ENCODE data around the gene RGS7BP. TPM values are rescaled to one million over a fixed set of nuclear protein-coding genes. Genes with fewer than 3 reads are reported as not detected.
A peak's percentile ranks its signal among the peaks of the same experiment; 100 is the strongest.

The RGS7BP gene
- total RNA-seq, 1 experiment from 2014 or later, result 0.33 TPM

DNA sequence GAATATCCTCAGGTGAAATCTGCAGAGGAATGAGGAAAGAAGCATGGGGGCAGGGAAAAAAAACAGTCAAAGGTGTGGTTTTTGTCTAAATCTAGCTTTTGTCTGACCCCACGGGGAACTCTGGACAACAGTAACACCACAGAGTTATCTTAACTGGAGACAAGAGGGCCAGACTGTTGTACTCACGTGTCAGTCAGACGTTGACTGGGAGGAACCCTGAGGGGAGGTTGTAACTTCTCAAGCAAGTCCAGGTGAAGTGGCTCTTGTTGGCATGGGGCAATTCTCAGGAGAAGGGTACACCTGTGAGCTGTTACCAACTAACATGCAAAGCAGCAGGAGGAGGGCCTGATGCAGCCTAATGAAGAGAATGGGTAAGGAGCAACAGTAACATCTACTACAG, 140.4 kb downstream of the RGS7BP start:
- H3K4me1 ChIP-seq (ENCODE audit: insufficient read depth, low read length), result no peaks in the 10 kb centered on the region; the same call in 1 of the 2 replicates
- TF ChIP-seq, protein P1, sequence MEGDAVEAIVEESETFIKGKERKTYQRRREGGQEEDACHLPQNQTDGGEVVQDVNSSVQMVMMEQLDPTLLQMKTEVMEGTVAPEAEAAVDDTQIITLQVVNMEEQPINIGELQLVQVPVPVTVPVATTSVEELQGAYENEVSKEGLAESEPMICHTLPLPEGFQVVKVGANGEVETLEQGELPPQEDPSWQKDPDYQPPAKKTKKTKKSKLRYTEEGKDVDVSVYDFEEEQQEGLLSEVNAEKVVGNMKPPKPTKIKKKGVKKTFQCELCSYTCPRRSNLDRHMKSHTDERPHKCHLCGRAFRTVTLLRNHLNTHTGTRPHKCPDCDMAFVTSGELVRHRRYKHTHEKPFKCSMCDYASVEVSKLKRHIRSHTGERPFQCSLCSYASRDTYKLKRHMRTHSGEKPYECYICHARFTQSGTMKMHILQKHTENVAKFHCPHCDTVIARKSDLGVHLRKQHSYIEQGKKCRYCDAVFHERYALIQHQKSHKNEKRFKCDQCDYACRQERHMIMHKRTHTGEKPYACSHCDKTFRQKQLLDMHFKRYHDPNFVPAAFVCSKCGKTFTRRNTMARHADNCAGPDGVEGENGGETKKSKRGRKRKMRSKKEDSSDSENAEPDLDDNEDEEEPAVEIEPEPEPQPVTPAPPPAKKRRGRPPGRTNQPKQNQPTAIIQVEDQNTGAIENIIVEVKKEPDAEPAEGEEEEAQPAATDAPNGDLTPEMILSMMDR (conservative IDR thresholded peaks at IDR 0.05), result no peak
- no peaks in the 10 kb centered on the region for H3K27me3 ChIP-seq (ENCODE audit: insufficient read depth, low read length)
- H3K79me2 ChIP-seq (ENCODE audit: insufficient read depth, low read length), result no peaks in the 10 kb centered on the region
- H3T11ph ChIP-seq (ENCODE audit: low read length), result no peak overlapping the region
- H3K79me1 ChIP-seq (ENCODE audit: insufficient read depth, low read depth, low read length, poor library complexity, severe bottlenecking), result no peaks in the 10 kb centered on the region
- no peak overlapping the region for H4K8ac ChIP-seq (replicated peaks; ENCODE audit: insufficient read length, low read depth, low read length)
- no peak overlapping the region for H2BK20ac ChIP-seq (ENCODE audit: low read depth, low read length, poor library complexity, severe bottlenecking)
- H3K9me3 Mint-ChIP-seq, result peaks cover 3 to 17% of the 10 kb centered on the region in 2 experiments; a peak in 4 of 5 replicates
- H2AFZ ChIP-seq (ENCODE audit: low read length), result no peak overlapping the region
- DNase-seq, result no peak
- H3K4ac ChIP-seq (ENCODE audit: low read depth, low read length), result no peak overlapping the region
- H3K18ac ChIP-seq (ENCODE audit: insufficient read length, low read depth, low read length), result no peak overlapping the region
- peaks cover 17 to 19% of the 10 kb centered on the region in 2 experiments for H3K4me1 Mint-ChIP-seq
- no peak overlapping the region for H4K5ac ChIP-seq (ENCODE audit: insufficient read length, low read depth, low read length)
- no peak overlapping the region for H3K56ac ChIP-seq (ENCODE audit: insufficient read length, low read depth, low read length)
- no CpG with 5 or more reads among the region's 3 CpGs for WGBS (ENCODE audit: extremely low coverage, insufficient read length, low lambda C conversion rate)
- no peak overlapping the region for H2BK5ac ChIP-seq (ENCODE audit: insufficient read length, low read length)
- H2AK5ac ChIP-seq (ENCODE audit: insufficient read length, low read length), result no peak overlapping the region
- no peak overlapping the region for H3K4me2 ChIP-seq (ENCODE audit: insufficient read depth, insufficient read length, low read length)
- no peaks in the 10 kb centered on the region for H4K20me1 ChIP-seq (ENCODE audit: control insufficient read depth, insufficient read depth, insufficient read length)
- no peaks in the 10 kb centered on the region; the same call in 1 of the 2 replicates for H3K27me3 Mint-ChIP-seq (ENCODE audit: low read depth)
- no peak overlapping the region for H2BK120ac ChIP-seq (ENCODE audit: low read depth, low read length, poor library complexity, severe bottlenecking)
- no peaks in the 10 kb centered on the region for H3K9me3 ChIP-seq (ENCODE audit: control insufficient read depth, low read depth, low read length)
- H3K27ac ChIP-seq (ENCODE audit: insufficient read length, low read depth, low read length), result no peak overlapping the region
- H3K36me3 Mint-ChIP-seq (ENCODE audit: insufficient read depth in 1 of 3, low read depth in 3 of 3), result peaks cover 4 to 12% (median 11%) of the 10 kb centered on the region in 3 experiments; a peak in 6 of 7 replicates
- H2BK15ac ChIP-seq (ENCODE audit: low read depth, low read length), result no peak overlapping the region
- no peak overlapping the region for H3K14ac ChIP-seq (ENCODE audit: insufficient read depth, low read length)
- no peak overlapping the region for H4K91ac ChIP-seq (ENCODE audit: insufficient read length, low read depth, low read length)
- peak overlapping the region; percentile 37 to 62 (median 55) for H3K27ac Mint-ChIP-seq
- H3K23me2 ChIP-seq (ENCODE audit: insufficient read length, low read depth, low read length, poor library complexity, severe bottlenecking), result no peaks in the 10 kb centered on the region
- no peak overlapping the region for H2BK12ac ChIP-seq (ENCODE audit: insufficient read length, low read depth, low read length)
- H3K23ac ChIP-seq (ENCODE audit: insufficient read length, low read depth, low read length), result no peak overlapping the region
- no peak overlapping the region for H3K4me3 Mint-ChIP-seq
- H3K9ac ChIP-seq (ENCODE audit: extremely low read depth, insufficient read length, low read length), result no peak overlapping the region

Data from H9 (cell line).